Measurements from ENCODE around the gene POLR3C. TPM values are rescaled to one million over a fixed set of nuclear protein-coding genes. Genes with fewer than 3 reads are reported as not detected.
A peak's percentile ranks its signal among the peaks of the same experiment; 100 is the strongest.
"Not testable (repeated sequence)": the region's sequence is repeated elsewhere in the genome, so short reads cannot be mapped to it uniquely, and the experiment has no call there.

The POLR3C gene
- total RNA-seq, 2 experiments from 2014 or later: 18.8 to 19.2 TPM

GRCh38 chr1:145828367-145829026, 4.5 kb downstream of the POLR3C start:
- Mint-ChIP-seq H3K4me3 (peak overlapping the region; percentile 7), H3K27me3 (ENCODE audit: low read depth) (no peaks in the 10 kb centered on the region), H3K27ac (peak overlapping the region; percentile 95), H3K9me3 (no peaks in the 10 kb centered on the region), H3K4me1 (ENCODE audit: low read depth) (peaks cover 44% of the 10 kb centered on the region), H3K36me3 (ENCODE audit: low read depth) (peaks cover 55% of the 10 kb centered on the region)
- intact Hi-C loops (cut with micrococcal nuclease): loop anchor here (1.0 to 2.0 kb wide), 2 partner anchors 31 to 42 kb away; partner anchors contain the start of gene PIAS3
- CTCF ChIA-PET: interaction anchor here (0.6 to 11.1 kb wide), 6 partner anchors 18 to 188 kb away, joined by 3 to 141 read pairs (median 4); partner anchors contain the start of genes NUDT17 and PIAS3
- DNase-seq: peak; percentile 56

- H3K4me3 Mint-ChIP-seq; H3K27ac Mint-ChIP-seq; DNase-seq; intact Hi-C loops (cut with micrococcal nuclease); H3K27me3 Mint-ChIP-seq (ENCODE audit: low read depth); H3K9me3 Mint-ChIP-seq: not testable (repeated sequence)
- CTCF ChIA-PET: interaction anchor here (11.1 kb wide), 1 partner anchor 16 kb away, joined by 141 read pairs; the partner anchor contains the start of gene NUDT17
- H3K36me3 Mint-ChIP-seq (ENCODE audit: low read depth): peaks cover 53% of the 10 kb centered on the region
- H3K4me1 Mint-ChIP-seq (ENCODE audit: low read depth): peaks cover 35% of the 10 kb centered on the region
Observed at GRCh38 chr1:145830810-145831209, 6.8 kb downstream of the POLR3C start.

GRCh38 chr1:145837656-145838055, 13.7 kb downstream of the POLR3C start:
- Mint-ChIP-seq H3K36me3 (ENCODE audit: low read depth) (peaks cover 21% of the 10 kb centered on the region), H3K4me3 (no peak overlapping the region), H3K4me1 (ENCODE audit: low read depth) (no peaks in the 10 kb centered on the region), H3K27me3 (ENCODE audit: low read depth) (no peaks in the 10 kb centered on the region), H3K9me3 (no peaks in the 10 kb centered on the region), H3K27ac (peak overlapping the region; percentile 30)
- CTCF ChIA-PET: interaction anchor here (1.1 to 1.3 kb wide), 2 partner anchors 9 to 13 kb away, joined by 3 to 6 read pairs; no protein-coding TSS in a partner anchor
- intact Hi-C loops (cut with micrococcal nuclease): no loop called here
- no peak for DNase-seq

GRCh38 chr1:145843031-145843430, 19.0 kb downstream of the POLR3C start:
- Mint-ChIP-seq H3K27me3 (ENCODE audit: low read depth) (no peaks in the 10 kb centered on the region), H3K27ac (no peak overlapping the region), H3K4me1 (ENCODE audit: low read depth) (peaks cover 8% of the 10 kb centered on the region), H3K4me3 (no peak overlapping the region), H3K36me3 (ENCODE audit: low read depth) (peaks cover 8% of the 10 kb centered on the region), H3K9me3 (no peaks in the 10 kb centered on the region)
- CTCF ChIA-PET: interaction anchor here (1.7 to 8.7 kb wide), 3 partner anchors 13 to 170 kb away, joined by 4 to 141 read pairs (median 23); partner anchors contain the start of gene ITGA10
- no peak for DNase-seq
- intact Hi-C loops (cut with micrococcal nuclease): no loop called here

- CTCF ChIA-PET: interaction anchor here (0.8 to 8.7 kb wide), 36 partner anchors 8 to 194 kb away, joined by 3 to 141 read pairs (median 6); partner anchors contain the start of genes ANKRD34A, ANKRD35, CD160 and HJV
- intact Hi-C loops (cut with micrococcal nuclease): loop anchor here (1.0 to 2.0 kb wide), 5 partner anchors 41 to 168 kb away; partner anchors contain the start of genes ITGA10 and PEX11B
- H3K4me1 Mint-ChIP-seq (ENCODE audit: low read depth): peaks cover 12% of the 10 kb centered on the region
Observed at GRCh38 chr1:145845144-145845513, 21.1 kb downstream of the POLR3C start.

GRCh38 chr1:145845514-145846161, 21.6 kb downstream of the POLR3C start, which contains the start of gene NUDT17:
Gene NUDT17 (plus strand): TSS chr1:145845630. CDS start chr1:145845641, 11 bp downstream.
- peaks cover 15% of the 10 kb centered on the region for H3K4me1 Mint-ChIP-seq (ENCODE audit: low read depth)
- peak; percentile 80 for DNase-seq
- CTCF ChIA-PET: interaction anchor here (0.7 to 8.7 kb wide), 41 partner anchors 9 to 193 kb away, joined by 3 to 141 read pairs (median 5); partner anchors contain the start of genes ANKRD34A, ANKRD35, CD160 and HJV
- no peak within 1 kb of the TSS for H3K4me3 Mint-ChIP-seq
- H3K27ac Mint-ChIP-seq: peak within 1 kb of the TSS; percentile 46
- intact Hi-C loops (cut with micrococcal nuclease): loop anchor here (1.0 to 2.0 kb wide), 5 partner anchors 41 to 168 kb away; partner anchors contain the start of genes ITGA10 and PEX11B
- no peaks in the 10 kb centered on the region for H3K36me3 Mint-ChIP-seq (ENCODE audit: low read depth)
- no peaks in the 10 kb centered on the region for H3K9me3 Mint-ChIP-seq
- H3K27me3 Mint-ChIP-seq (ENCODE audit: low read depth): no peaks in the 10 kb centered on the region

More at GRCh38 chr1:145845144-145845513, 21.1 kb downstream of the POLR3C start:
- Mint-ChIP-seq H3K27me3 (ENCODE audit: low read depth) (no peaks in the 10 kb centered on the region), H3K9me3 (no peaks in the 10 kb centered on the region), H3K27ac (no peak overlapping the region), H3K4me3 (no peak overlapping the region), H3K36me3 (ENCODE audit: low read depth) (no peaks in the 10 kb centered on the region)
- no peak for DNase-seq

GRCh38 chr1:145846201-145846612, 22.2 kb downstream of the POLR3C start:
- peaks cover 5% of the 10 kb centered on the region for H3K36me3 Mint-ChIP-seq (ENCODE audit: low read depth)
- peak overlapping the region; percentile 46 for H3K27ac Mint-ChIP-seq
- intact Hi-C loops (cut with micrococcal nuclease): no loop called here
- CTCF ChIA-PET: interaction anchor here (0.7 to 8.7 kb wide), 29 partner anchors 8 to 190 kb away, joined by 3 to 141 read pairs (median 6); partner anchors contain the start of genes ANKRD34A, ANKRD35, ITGA10 and PIAS3
- H3K4me3 Mint-ChIP-seq: no peak overlapping the region
- peaks cover 17% of the 10 kb centered on the region for H3K4me1 Mint-ChIP-seq (ENCODE audit: low read depth)
- H3K9me3 Mint-ChIP-seq: no peaks in the 10 kb centered on the region
- no peaks in the 10 kb centered on the region for H3K27me3 Mint-ChIP-seq (ENCODE audit: low read depth)
- peak; percentile 51 for DNase-seq

- Mint-ChIP-seq H3K4me1 (ENCODE audit: low read depth) (peaks cover 17% of the 10 kb centered on the region), H3K36me3 (ENCODE audit: low read depth) (peaks cover 6% of the 10 kb centered on the region), H3K27ac (no peak overlapping the region), H3K4me3 (no peak overlapping the region), H3K9me3 (no peaks in the 10 kb centered on the region), H3K27me3 (ENCODE audit: low read depth) (no peaks in the 10 kb centered on the region)
- CTCF ChIA-PET: interaction anchor here (1.4 to 8.7 kb wide), 10 partner anchors 9 to 171 kb away, joined by 3 to 141 read pairs (median 30); partner anchors contain the start of genes ITGA10, LIX1L and PIAS3
- no peak for DNase-seq
- intact Hi-C loops (cut with micrococcal nuclease): no loop called here
Observed at GRCh38 chr1:145847827-145848226, 23.8 kb downstream of the POLR3C start.

GRCh38 chr1:145849356-145850160, 25.6 kb downstream of the POLR3C start:
- intact Hi-C loops (cut with micrococcal nuclease): no loop called here
- no peak for DNase-seq
- H3K27me3 Mint-ChIP-seq (ENCODE audit: low read depth): no peaks in the 10 kb centered on the region
- CTCF ChIA-PET: interaction anchor here (0.7 to 8.7 kb wide), 9 partner anchors 8 to 140 kb away, joined by 3 to 141 read pairs (median 4); partner anchors contain the start of genes ITGA10 and PIAS3
- H3K27ac Mint-ChIP-seq: no peak overlapping the region
- H3K4me1 Mint-ChIP-seq (ENCODE audit: low read depth): peaks cover 17% of the 10 kb centered on the region
- H3K9me3 Mint-ChIP-seq: no peaks in the 10 kb centered on the region
- H3K4me3 Mint-ChIP-seq: no peak overlapping the region
- H3K36me3 Mint-ChIP-seq (ENCODE audit: low read depth): peaks cover 10% of the 10 kb centered on the region

- CTCF ChIA-PET: interaction anchor here (0.7 to 1.7 kb wide), 2 partner anchors 10 to 161 kb away, joined by 4 to 6 read pairs; partner anchors contain the start of gene NUDT17
- no peak for DNase-seq
- intact Hi-C loops (cut with micrococcal nuclease): no loop called here
- Mint-ChIP-seq H3K27ac (no peak overlapping the region), H3K4me3 (no peak overlapping the region), H3K9me3 (peaks cover 2% of the 10 kb centered on the region), H3K27me3 (ENCODE audit: low read depth) (no peaks in the 10 kb centered on the region), H3K4me1 (ENCODE audit: low read depth) (peaks cover 13% of the 10 kb centered on the region), H3K36me3 (ENCODE audit: low read depth) (peaks cover 14% of the 10 kb centered on the region)
Observed at GRCh38 chr1:145855426-145855948, 31.5 kb downstream of the POLR3C start.

GRCh38 chr1:145857170-145857569, 33.2 kb downstream of the POLR3C start:
- Mint-ChIP-seq H3K27me3 (ENCODE audit: low read depth) (no peaks in the 10 kb centered on the region), H3K36me3 (ENCODE audit: low read depth) (peaks cover 9% of the 10 kb centered on the region), H3K4me1 (ENCODE audit: low read depth) (peaks cover 9% of the 10 kb centered on the region), H3K4me3 (no peak overlapping the region), H3K9me3 (peaks cover 2% of the 10 kb centered on the region), H3K27ac (no peak overlapping the region)
- intact Hi-C loops (cut with micrococcal nuclease): no loop called here
- DNase-seq: no peak
- CTCF ChIA-PET: interaction anchor here (0.6 to 9.7 kb wide), 5 partner anchors 10 to 165 kb away, joined by 3 to 116 read pairs (median 4); partner anchors contain the start of genes ANKRD34A, HJV, NUDT17 and POLR3GL

Data from activated naive CD4-positive, alpha-beta T cell treated with anti-CD3 and anti-CD28 coated beads for 36 hours (primary cell).